GM19328 (cell line): ENCODE results near the gene CHST10.
"Not testable (repeated sequence)": the region's sequence is repeated elsewhere in the genome, so short reads cannot be mapped to it uniquely, and the experiment has no call there.

Source experiments
- ATAC-seq: cut with Tn5 transposase; IDR thresholded peaks from one replicate; pipeline ENCODE4 v1.9.1; 2021; ENCODE audit warnings: mild to moderate bottlenecking, moderate library complexity; ENCODE audit not compliant: unreplicated experiment

The CHST10 gene

GRCh38 chr2:100416935-100417710 is at the start of gene CHST10:
TSS of gene CHST10 (minus strand) at chr2:100417668. CDS start at chr2:100406675, 10,993 bp downstream.
- ATAC-seq: peak; percentile 93

GRCh38 chr2:100460904-100461530 is 43.5 kb upstream of the CHST10 start:
- no peak for ATAC-seq

- not testable (repeated sequence) for ATAC-seq
Measured at GRCh38 chr2:100456357-100456756, 38.9 kb upstream of the CHST10 start.

- ATAC-seq: peak; percentile 87
Measured at GRCh38 chr2:100453853-100454252, 36.4 kb upstream of the CHST10 start.

- ATAC-seq: no peak
Measured at GRCh38 chr2:100451734-100452133, 34.3 kb upstream of the CHST10 start.

GRCh38 chr2:100451092-100451491 is 33.6 kb upstream of the CHST10 start:
- ATAC-seq: no peak

- ATAC-seq: no peak
Measured at GRCh38 chr2:100446696-100447095, 29.2 kb upstream of the CHST10 start.

- no peak for ATAC-seq
Measured at GRCh38 chr2:100437751-100438150, 20.3 kb upstream of the CHST10 start.

GRCh38 chr2:100429726-100430125 is 12.3 kb upstream of the CHST10 start:
- no peak for ATAC-seq

- no peak for ATAC-seq
Measured at GRCh38 chr2:100427627-100428258, 10.3 kb upstream of the CHST10 start.

- no peak for ATAC-seq
Measured at GRCh38 chr2:100427111-100427510, 9.6 kb upstream of the CHST10 start.

- no peak for ATAC-seq
Measured at GRCh38 chr2:100426384-100426720, 8.9 kb upstream of the CHST10 start.

- ATAC-seq: no peak
Measured at GRCh38 chr2:100425573-100426383, 8.3 kb upstream of the CHST10 start.

- ATAC-seq: no peak
Measured at GRCh38 chr2:100425107-100425506, 7.6 kb upstream of the CHST10 start.

GRCh38 chr2:100424277-100424875 is 6.9 kb upstream of the CHST10 start:
- no peak for ATAC-seq

- no peak for ATAC-seq
Measured at GRCh38 chr2:100423631-100424030, 6.2 kb upstream of the CHST10 start.

GRCh38 chr2:100422320-100423055 is 5.0 kb upstream of the CHST10 start:
- no peak for ATAC-seq

GRCh38 chr2:100419915-100420314 is 2.4 kb upstream of the CHST10 start:
- no peak for ATAC-seq

GRCh38 chr2:100418406-100418962 is 1.0 kb upstream of the CHST10 start:
- no peak for ATAC-seq

GRCh38 chr2:100417711-100418124 is 250 bp upstream of the CHST10 start:
- ATAC-seq: no peak
